Mucosa of descending colon (tissue), 3 donors: ENCODE results near the gene C18orf63. TPM values are rescaled to one million over a fixed set of nuclear protein-coding genes. Genes with fewer than 3 reads are reported as not detected.

Experiments used
- ATAC-seq: fragments of 200-7000 bp; cut with Tn5 transposase; one replicate; pipeline ENCODE4 v1.9.1; 2020; ENCODE audit warnings: mild to moderate bottlenecking, moderate library complexity
- DNase-seq, 3 donors: peaks; one replicate each; pipeline ENCODE4 v3.0.0-alpha.2; 2020
- H3K36me3 ChIP-seq: fragments of 200-600 bp; one replicate; pipeline ENCODE4 v1.8.0; 2021; ENCODE audit warnings: low read depth, mild to moderate bottlenecking
- H3K4me1 ChIP-seq: fragments of 200-600 bp; one replicate; pipeline ENCODE4 v1.8.0; 2021; ENCODE audit warnings: low read depth, mild to moderate bottlenecking
- H3K4me3 ChIP-seq: fragments of 200-600 bp; one replicate; pipeline ENCODE4 v1.8.0; 2021; ENCODE audit warnings: mild to moderate bottlenecking
- H3K9me3 ChIP-seq: fragments of 200-600 bp; one replicate; pipeline ENCODE4 v1.8.0; 2021; ENCODE audit warnings: mild to moderate bottlenecking
- CTCF ChIP-seq: fragments of 200-600 bp; IDR thresholded peaks from one replicate; pipeline ENCODE4 v1.8.0; 2022; ENCODE audit warnings: antibody characterized with exemption, mild to moderate bottlenecking
- intact Hi-C, 2 donors: fragments of 100-400 bp; cut with DNase I in 1 of 2; cut with micrococcal nuclease in 1 of 2; formaldehyde crosslinking; loops; one replicate each; pipeline versions ENCODE4 v1.11.0 to v1.11.1; 2022; cut with DNase I, micrococcal nuclease
- total RNA-seq, 3 donors: library from RNA; stranded (reverse); fragmentation: NEBNext Ultra II Directional in 2 of 3; extraction: Animal tissue kit (Norgen Biotek cat#: 25700) in 2 of 3; gene quantifications; one replicate each; pipeline versions ENCODE4 v1.2.1 to v1.2.4, GENCODE V29; 2021 to 2023
- donor health status: DM: no; HTN: no; CAD: no; lungs with moderate emphysema.
- donor health status: DM: no; HTN: no; CAD: no.
- donor health status: DM: no; HTN: yes; CAD: no.

Gene C18orf63
- total RNA-seq, 3 donors from 2014 or later = not detected

GRCh38 chr18:74381621-74382295, 66.1 kb downstream of the C18orf63 start:
- intact Hi-C loops = no loop called here
- H3K9me3 ChIP-seq = no peaks in the 10 kb centered on the region
- no peak overlapping the region for H3K4me3 ChIP-seq
- no peaks in the 10 kb centered on the region for H3K4me1 ChIP-seq
- DNase-seq = no peak
- ATAC-seq = no peak
- no peak for TF ChIP-seq CTCF
- no peaks in the 10 kb centered on the region for H3K36me3 ChIP-seq

GRCh38 chr18:74382481-74383017, 66.9 kb downstream of the C18orf63 start:
- no peak overlapping the region for H3K4me3 ChIP-seq
- no peaks in the 10 kb centered on the region for H3K9me3 ChIP-seq
- no peaks in the 10 kb centered on the region for H3K4me1 ChIP-seq
- DNase-seq (no peak), ATAC-seq (no peak)
- H3K36me3 ChIP-seq = no peaks in the 10 kb centered on the region
- no peak for TF ChIP-seq CTCF
- intact Hi-C loops = no loop called here

GRCh38 chr18:74387383-74387782, 71.7 kb downstream of the C18orf63 start:
- no peaks in the 10 kb centered on the region for H3K36me3 ChIP-seq
- no peaks in the 10 kb centered on the region for H3K4me1 ChIP-seq
- no peaks in the 10 kb centered on the region for H3K9me3 ChIP-seq
- H3K4me3 ChIP-seq = no peak overlapping the region
- DNase-seq = no peak
- intact Hi-C loops = no loop called here
- ATAC-seq = no peak
- TF ChIP-seq CTCF = no peak

GRCh38 chr18:74388227-74388626, 72.6 kb downstream of the C18orf63 start:
- DNase-seq = no peak
- no peak for ATAC-seq
- no peak for TF ChIP-seq CTCF

GRCh38 chr18:74389171-74389927, 73.7 kb downstream of the C18orf63 start:
- intact Hi-C loops = no loop called here
- no peak overlapping the region for H3K4me3 ChIP-seq
- H3K4me1 ChIP-seq = no peaks in the 10 kb centered on the region
- H3K9me3 ChIP-seq = no peaks in the 10 kb centered on the region
- DNase-seq (no peak), ATAC-seq (no peak)
- no peaks in the 10 kb centered on the region for H3K36me3 ChIP-seq
- TF ChIP-seq CTCF = no peak

More at GRCh38 chr18:74388227-74388626, 72.6 kb downstream of the C18orf63 start:
- no peak overlapping the region for H3K4me3 ChIP-seq
- H3K9me3 ChIP-seq = no peaks in the 10 kb centered on the region
- H3K36me3 ChIP-seq = no peaks in the 10 kb centered on the region
- intact Hi-C loops = no loop called here
- H3K4me1 ChIP-seq = no peaks in the 10 kb centered on the region
